Neutrophil (primary cell): ENCODE data around the gene WBP1L.

Source experiments
- H3K27ac ChIP-seq: fragments of 200-600 bp; sonication (generic); 2 replicates; pipeline ENCODE4 v1.5.1; 2016; ENCODE audit warnings: mild to moderate bottlenecking, moderate library complexity
- H3K27me3 ChIP-seq: fragments of 200-600 bp; sonication (generic); 2 replicates; pipeline ENCODE4 v1.6.0; 2016; ENCODE audit warnings: mild to moderate bottlenecking
- H3K36me3 ChIP-seq: fragments of 200-600 bp; sonication (generic); 2 replicates; pipeline ENCODE4 v1.5.1; 2017
- H3K4me1 ChIP-seq, 2 experiments: fragments of 200-600 bp in 1 of 2; sonication (generic) in 1 of 2; 1 replicate in 1 of 2; 2 replicates in 1 of 2; pipeline versions ENCODE4 v1.5.1 to v1.6.1; 2013 to 2016; ENCODE audit warnings: low read depth in 1 of 2, low read length in 1 of 2, mild to moderate bottlenecking in 1 of 2, moderate library complexity in 1 of 2; ENCODE audit not compliant: control insufficient read depth in 1 of 2, insufficient read depth in 1 of 2
- H3K4me3 ChIP-seq, 2 experiments: fragments of 200-600 bp in 1 of 2; sonication (generic) in 1 of 2; 1 replicate in 1 of 2; 2 replicates in 1 of 2; pipeline ENCODE4 v1.5.1; 2013 to 2016; ENCODE audit warnings: low read depth in 1 of 2, low read length in 1 of 2, mild to moderate bottlenecking in 1 of 2, moderate library complexity in 1 of 2
- H3K9me3 ChIP-seq: fragments of 200-600 bp; sonication (generic); 2 replicates; pipeline ENCODE4 v1.5.1; 2016
- CTCF ChIP-seq: fragments of 200-600 bp; sonication (generic); IDR thresholded peaks from 2 replicates; pipeline ENCODE4 v1.5.1; 2016; ENCODE audit warnings: antibody characterized with exemption

The WBP1L gene

GRCh38 chr10:102856758-102857424 lies 113.1 kb downstream of the WBP1L start:
- H3K27ac ChIP-seq = no peak overlapping the region

GRCh38 chr10:102859911-102860310 lies 116.2 kb downstream of the WBP1L start:
- Histone ChIP-seq H3K27me3 (no peaks in the 10 kb centered on the region), H3K9me3 (no peaks in the 10 kb centered on the region), H3K36me3 (peaks cover 17% of the 10 kb centered on the region), H3K27ac (no peak overlapping the region), H3K4me3 (no peak overlapping the region), H3K4me1 (no peaks in the 10 kb centered on the region)
- TF ChIP-seq CTCF = no peak

More at GRCh38 chr10:102856758-102857424, 113.1 kb downstream of the WBP1L start:
- Histone ChIP-seq H3K36me3 (peaks cover 7% of the 10 kb centered on the region), H3K4me1 (peaks cover 0 to 11% of the 10 kb centered on the region in 2 experiments), H3K4me3 (no peak overlapping the region), H3K27me3 (no peaks in the 10 kb centered on the region), H3K9me3 (no peaks in the 10 kb centered on the region)
- no peak for TF ChIP-seq CTCF

- H3K9me3 ChIP-seq = no peaks in the 10 kb centered on the region
- no peak for TF ChIP-seq CTCF
Measured at GRCh38 chr10:102863660-102864059, 119.9 kb downstream of the WBP1L start.

GRCh38 chr10:102865620-102866019 lies 121.9 kb downstream of the WBP1L start:
- H3K4me1 ChIP-seq = peaks cover 0 to 6% of the 10 kb centered on the region in 2 experiments
- H3K4me3 ChIP-seq = no peak overlapping the region
- H3K9me3 ChIP-seq = no peaks in the 10 kb centered on the region
- peaks cover 12% of the 10 kb centered on the region for H3K36me3 ChIP-seq
- peaks cover 31% of the 10 kb centered on the region for H3K27me3 ChIP-seq
- no peak for TF ChIP-seq CTCF
- H3K27ac ChIP-seq = no peak overlapping the region

More at GRCh38 chr10:102863660-102864059, 119.9 kb downstream of the WBP1L start:
- H3K36me3 ChIP-seq = peaks cover 17% of the 10 kb centered on the region
- no peak overlapping the region for H3K27ac ChIP-seq
- H3K4me1 ChIP-seq = no peaks in the 10 kb centered on the region
- H3K4me3 ChIP-seq = no peak overlapping the region
- H3K27me3 ChIP-seq = peaks cover 12% of the 10 kb centered on the region
